ENCODE measurements around the gene EPHA1. TPM values are rescaled to one million over a fixed set of nuclear protein-coding genes. Genes with fewer than 3 reads are reported as not detected.

The EPHA1 gene
- total and polyA plus RNA-seq, 2 donors (not counting 3 experiments of a cell fraction or from before 2014, with no cell fraction given) = 0.07 TPM; not detected in 1

- Histone ChIP-seq H2AFZ (ENCODE audit: low read depth, low read length) (no peak overlapping the region), H3K4me2 (ENCODE audit: insufficient read depth, low read length) (no peak overlapping the region), H3K9ac (replicated peaks; ENCODE audit: extremely low read depth, insufficient read depth, low read length) (no peak overlapping the region), H3K36me3 (ENCODE audit: control insufficient read depth in 2 of 2, extremely low read depth in 1 of 2, insufficient read depth in 2 of 2, low read length in 2 of 2) (no peaks in the 10 kb centered on the region), H3K4me1 (ENCODE audit: control insufficient read depth, extremely low read depth, insufficient read depth, low read length) (peaks cover 35% of the 10 kb centered on the region), H3K27ac (ENCODE audit: insufficient read depth, low read depth, low read length) (no peak overlapping the region), H3K79me2 (ENCODE audit: control insufficient read depth, insufficient read depth, low read length) (peaks cover 7% of the 10 kb centered on the region), H3K4me3 (replicated peaks in 1 of 3; ENCODE audit: insufficient read depth in 1 of 3, low read depth in 1 of 3, low read length in 3 of 3) (no peak overlapping the region), H3K9me3 (replicated peaks; ENCODE audit: control insufficient read depth, insufficient read depth, low read length) (no peaks in the 10 kb centered on the region), H4K20me1 (replicated peaks; ENCODE audit: control insufficient read depth, extremely low read depth, insufficient read depth, low read length) (no peaks in the 10 kb centered on the region), H3K27me3 (ENCODE audit: control insufficient read depth in 2 of 2, insufficient read depth in 2 of 2, low read length in 2 of 2) (no peaks in the 10 kb centered on the region), H3K9me1 (replicated peaks; ENCODE audit: control insufficient read depth, extremely low read depth, insufficient read depth, low read length) (no peaks in the 10 kb centered on the region)
- dilution Hi-C loops (cut with MboI; ENCODE audit: extremely low pct_ligation_motif_present, low sequenced_read_pairs) (no loop called here), intact Hi-C loops (cut with micrococcal nuclease) (no loop called here)
- no peak for TF ChIP-seq MYC (IDR thresholded peaks at IDR 0.05; ENCODE audit: low read depth, low read length)
- no peak for TF ChIP-seq CTCF (IDR thresholded peaks at IDR 0.05; ENCODE audit: extremely low read depth in 1 of 2, insufficient read depth in 1 of 2, low read depth in 1 of 2, low read length in 2 of 2)
- no peak for TF ChIP-seq JUN (IDR thresholded peaks at IDR 0.05; ENCODE audit: borderline replicate concordance, insufficient read depth, insufficient read length, low read depth)
- no peak for TF ChIP-seq MAX (IDR thresholded peaks at IDR 0.05; ENCODE audit: insufficient read depth, insufficient read length)
- CTCF ChIA-PET = interaction anchor here (1.2 to 2.4 kb wide), 2 partner anchors 87 to 134 kb away, joined by 3 to 7 read pairs; partner anchors contain the start of gene CASP2
- DNase-seq (ENCODE audit: low read depth, low spot score) (no peak), FAIRE-seq (no peak)
- POLR2A ChIA-PET = no interaction called here
- BruUV-seq (replicated peaks) = no TSS peak
Observed at GRCh38 chr7:143374561-143374960, 34.1 kb downstream of the EPHA1 start.

- no peaks in the 10 kb centered on the region for H3K27me3 ChIP-seq (ENCODE audit: control insufficient read depth in 2 of 2, insufficient read depth in 2 of 2, low read length in 2 of 2)
- no peaks in the 10 kb centered on the region for H4K20me1 ChIP-seq (replicated peaks; ENCODE audit: control insufficient read depth, extremely low read depth, insufficient read depth, low read length)
- H2AFZ ChIP-seq (ENCODE audit: low read depth, low read length) = no peak overlapping the region
- no peaks in the 10 kb centered on the region for H3K36me3 ChIP-seq (ENCODE audit: control insufficient read depth in 2 of 2, extremely low read depth in 1 of 2, insufficient read depth in 2 of 2, low read length in 2 of 2)
- H3K9me3 ChIP-seq (replicated peaks; ENCODE audit: control insufficient read depth, insufficient read depth, low read length) = no peaks in the 10 kb centered on the region
- dilution Hi-C loops (cut with MboI; ENCODE audit: extremely low pct_ligation_motif_present, low sequenced_read_pairs) (no loop called here), intact Hi-C loops (cut with micrococcal nuclease) (loop anchor here (2.0 kb wide), 1 partner anchor 63 kb away; no protein-coding TSS in a partner anchor)
- H3K79me2 ChIP-seq (ENCODE audit: control insufficient read depth, insufficient read depth, low read length) = no peaks in the 10 kb centered on the region
- H3K4me3 ChIP-seq (replicated peaks in 1 of 3; ENCODE audit: insufficient read depth in 1 of 3, low read depth in 1 of 3, low read length in 3 of 3) = no peak overlapping the region
- POLR2A ChIA-PET = interaction anchor here (2.3 kb wide), 1 partner anchor 11 kb away, joined by 10 read pairs; no protein-coding TSS in a partner anchor
- TF ChIP-seq GATA2 (IDR thresholded peaks at IDR 0.05; ENCODE audit: insufficient read depth, insufficient read length, low read depth, low read length) (no peak), EZH2 (IDR thresholded peaks at IDR 0.05; ENCODE audit: borderline replicate concordance, low read depth, low read length, severe bottlenecking) (no peak), POLR2AphosphoS5 (IDR thresholded peaks at IDR 0.05; ENCODE audit: insufficient read depth, low read depth, low read length) (no peak), JUN (IDR thresholded peaks at IDR 0.05; ENCODE audit: borderline replicate concordance, insufficient read depth, insufficient read length, low read depth) (no peak), MYC (IDR thresholded peaks at IDR 0.05; ENCODE audit: low read depth, low read length) (no peak), POLR2A (IDR thresholded peaks at IDR 0.05; ENCODE audit: low read depth, low read length) (no peak), CTCF (IDR thresholded peaks at IDR 0.05; ENCODE audit: extremely low read depth in 1 of 2, insufficient read depth in 1 of 2, low read depth in 1 of 2, low read length in 2 of 2) (no peak), FOS (IDR thresholded peaks at IDR 0.05; ENCODE audit: borderline replicate concordance, insufficient read depth, low read length) (no peak), MAX (IDR thresholded peaks at IDR 0.05; ENCODE audit: insufficient read depth, insufficient read length) (no peak)
- FAIRE-seq (no peak), DNase-seq (ENCODE audit: low read depth, low spot score) (no peak)
- BruUV-seq (replicated peaks) = no TSS peak
- no peaks in the 10 kb centered on the region for H3K9me1 ChIP-seq (replicated peaks; ENCODE audit: control insufficient read depth, extremely low read depth, insufficient read depth, low read length)
- H3K27ac ChIP-seq (ENCODE audit: insufficient read depth, low read depth, low read length) = no peak overlapping the region
- H3K4me1 ChIP-seq (ENCODE audit: control insufficient read depth, extremely low read depth, insufficient read depth, low read length) = peaks cover 28% of the 10 kb centered on the region
- no peak overlapping the region for H3K9ac ChIP-seq (replicated peaks; ENCODE audit: extremely low read depth, insufficient read depth, low read length)
- H3K4me2 ChIP-seq (ENCODE audit: insufficient read depth, low read length) = no peak overlapping the region
- CTCF ChIA-PET = interaction anchor here (1.5 kb wide), 1 partner anchor 14 kb away, joined by 8 read pairs; no protein-coding TSS in a partner anchor
Observed at GRCh38 chr7:143373255-143373794, 35.3 kb downstream of the EPHA1 start.

Data from endothelial cell of umbilical vein (primary cell).